AML-193 (cell line): ENCODE results near the gene SLC48A1.

Source experiments
- DNase-seq, 2 experiments: peaks; one replicate each; lab custom pipeline; 2025; lab: John Stamatoyannopoulos, UW

SLC48A1 gene

GRCh38 chr12:47744778-47745436, 28.1 kb upstream of the SLC48A1 start:
- no peak for DNase-seq

- DNase-seq, result no peak
Observed at GRCh38 chr12:47745485-47746041, 27.5 kb upstream of the SLC48A1 start.

GRCh38 chr12:47746073-47746472, 27.0 kb upstream of the SLC48A1 start:
- DNase-seq, result no peak

- no peak for DNase-seq
Observed at GRCh38 chr12:47746523-47746922, 26.5 kb upstream of the SLC48A1 start.

GRCh38 chr12:47747126-47747525, 25.9 kb upstream of the SLC48A1 start:
- DNase-seq, result no peak

GRCh38 chr12:47747596-47748506, 25.2 kb upstream of the SLC48A1 start:
- no peak for DNase-seq

- DNase-seq, result no peak
Observed at GRCh38 chr12:47748507-47748828, 24.6 kb upstream of the SLC48A1 start.

GRCh38 chr12:47748899-47749298, 24.1 kb upstream of the SLC48A1 start:
- no peak for DNase-seq

GRCh38 chr12:47750229-47750798, 22.7 kb upstream of the SLC48A1 start:
- DNase-seq, result peak in 1 of 2 experiments; percentile 19

GRCh38 chr12:47750916-47751470, 22.0 kb upstream of the SLC48A1 start:
- DNase-seq, result no peak

- DNase-seq, result no peak
Observed at GRCh38 chr12:47751561-47751960, 21.5 kb upstream of the SLC48A1 start.

- DNase-seq, result no peak
Observed at GRCh38 chr12:47752121-47752520, 20.9 kb upstream of the SLC48A1 start.

GRCh38 chr12:47752552-47752951, 20.5 kb upstream of the SLC48A1 start:
- DNase-seq, result no peak

- DNase-seq, result no peak
Observed at GRCh38 chr12:47753021-47754001, 19.7 kb upstream of the SLC48A1 start.

GRCh38 chr12:47754126-47754525, 18.9 kb upstream of the SLC48A1 start:
- DNase-seq, result no peak

- DNase-seq, result no peak
Observed at GRCh38 chr12:47754881-47755280, 18.2 kb upstream of the SLC48A1 start.

- DNase-seq, result no peak
Observed at GRCh38 chr12:47755655-47756562, 17.1 kb upstream of the SLC48A1 start.

GRCh38 chr12:47757364-47757839, 15.6 kb upstream of the SLC48A1 start:
- no peak for DNase-seq

- no peak for DNase-seq
Observed at GRCh38 chr12:47757840-47758583, 15.0 kb upstream of the SLC48A1 start.

GRCh38 chr12:47758584-47758833, 14.5 kb upstream of the SLC48A1 start:
- no peak for DNase-seq
